GM12872 (cell line): ENCODE data around the gene SPTA1.

Experiments
- CTCF ChIP-seq: IDR thresholded peaks from 3 replicates; pipeline ENCODE4 v1.5.1; 2011; ENCODE audit warnings: low read depth, mild to moderate bottlenecking, low read length, moderate library complexity; ENCODE audit not compliant: insufficient read depth

Gene SPTA1

DNA sequence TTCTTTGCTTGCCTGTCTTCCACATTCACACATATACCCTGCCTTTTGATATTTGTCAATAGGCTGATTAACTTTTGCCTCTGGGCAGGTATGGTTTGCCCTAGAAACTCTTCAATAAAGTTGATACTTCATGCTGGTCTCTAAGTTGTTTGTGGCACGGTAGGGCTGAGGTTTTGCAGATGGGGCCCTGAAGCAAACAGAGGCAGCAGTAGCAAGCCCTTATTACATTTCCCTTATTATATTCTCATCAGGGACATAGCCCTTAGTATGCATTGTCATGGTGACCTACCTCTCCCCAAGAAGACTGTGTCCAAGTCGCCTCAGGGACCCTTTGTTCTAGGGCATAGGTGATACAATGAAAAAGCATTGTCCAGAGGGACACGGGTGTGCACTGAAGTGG, 116.0 kb downstream of the SPTA1 start, which contains the start of gene OR6P1:
TSS of gene OR6P1 (minus strand) at position 101 of the 400 bp plus-strand sequence. CDS start 6,976 bp downstream, outside the sequence.
- TF ChIP-seq CTCF: no peak

DNA sequence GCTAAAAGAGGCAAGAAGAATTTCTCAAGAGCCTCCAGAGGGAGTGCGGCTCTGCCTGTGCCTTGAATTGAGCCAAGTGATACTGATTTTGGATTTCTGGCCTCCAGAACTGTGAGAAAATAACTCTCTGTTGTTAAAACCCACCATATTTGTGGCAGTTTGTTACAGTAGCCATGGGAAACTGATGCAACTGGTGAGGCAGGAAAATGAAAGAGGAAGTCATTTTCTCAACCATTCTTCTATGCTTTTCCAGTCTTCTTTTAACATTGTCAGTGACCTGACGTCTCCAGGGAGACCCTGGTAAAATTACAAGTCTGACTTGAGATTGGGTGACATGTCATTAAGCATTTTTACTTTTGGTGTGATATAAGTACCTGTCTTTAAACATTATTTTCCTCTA, 121.9 kb downstream of the SPTA1 start:
- no peak for TF ChIP-seq CTCF

GRCh38 chr1:158563853-158564252, 122.7 kb downstream of the SPTA1 start:
- no peak for TF ChIP-seq CTCF
